GM12878 (cell line): ENCODE data around the gene FBXL12.

Experiments
- CREM ChIP-seq: IDR thresholded peaks from 2 replicates; pipeline ENCODE4 v1.6.1; 2014; ENCODE audit warnings: antibody characterized with exemption, low read depth
- CTCF ChIP-seq, 3 experiments: IDR thresholded peaks in 2 of 3; conservative IDR thresholded peaks in 1 of 3; 2 replicates each; pipeline ENCODE4 v1.5.1; 2011; ENCODE audit warnings: low read depth in 3 of 3, low read length in 3 of 3, mild to moderate bottlenecking in 3 of 3, control low read depth in 2 of 3, moderate library complexity in 2 of 3, inconsistent platforms in 1 of 3, mixed read lengths in 1 of 3; ENCODE audit not compliant: control insufficient read depth in 2 of 3, insufficient read depth in 1 of 3; ENCODE audit errors: extremely low read depth in 1 of 3
- DPF2 ChIP-seq: fragments of 450-650 bp; IDR thresholded peaks from 2 replicates; pipeline ENCODE4 v1.6.1; 2017; ENCODE audit warnings: mild to moderate bottlenecking
- POLR2A ChIP-seq: IDR thresholded peaks from 2 replicates; pipeline ENCODE4 v1.6.1; 2011; ENCODE audit warnings: low read depth, mild to moderate bottlenecking, low read length
- POU2F2 ChIP-seq: IDR thresholded peaks from 3 replicates; pipeline ENCODE4 v1.6.1; 2011; ENCODE audit warnings: low read depth, mild to moderate bottlenecking, low read length, borderline replicate concordance
- TAF1 ChIP-seq: IDR thresholded peaks from 2 replicates; pipeline ENCODE4 v1.6.1; 2011; ENCODE audit warnings: mild to moderate bottlenecking, low read depth, low read length, borderline replicate concordance

- peak; percentile 79 to 94 (median 86) for TF ChIP-seq CTCF (IDR thresholded peaks at IDR 0.05 in 2 of 3, conservative IDR thresholded peaks at IDR 0.05 in 1 of 3; ENCODE audit: control insufficient read depth in 2 of 3, extremely low read depth in 1 of 3, insufficient read depth in 1 of 3, low read depth in 3 of 3, low read length in 3 of 3)
- TF ChIP-seq POU2F2: no peak
- TF ChIP-seq CREM: no peak
- TF ChIP-seq POLR2A: no peak
- TF ChIP-seq DPF2: no peak
- TF ChIP-seq TAF1: no peak
Observed at GRCh38 chr19:9796113-9796773, 22.6 kb downstream of the FBXL12 start.
